HepG2 (cell line): ENCODE measurements around the gene ATXN2. TPM values are rescaled to one million over a fixed set of nuclear protein-coding genes. Genes with fewer than 3 reads are reported as not detected.
A peak's percentile ranks its signal among the peaks of the same experiment; 100 is the strongest.

Experiments used
- CBFB ChIP-seq: sonication (generic); formaldehyde crosslinking; IDR thresholded peaks from 2 replicates; pipeline ENCODE4 v1.4.0; 2020; ENCODE audit warnings: missing genetic modification reagents
- ERF ChIP-seq: IDR thresholded peaks from 2 replicates; pipeline ENCODE4 v1.6.1; 2018; ENCODE audit warnings: missing biosample characterization, missing genetic modification reagents
- HOXA9 ChIP-seq: sonication (generic); formaldehyde crosslinking; IDR thresholded peaks from 2 replicates; pipeline ENCODE4 v1.8.1; 2022; ENCODE audit warnings: missing genetic modification reagents, mild to moderate bottlenecking, moderate library complexity, borderline replicate concordance
- KDM3A ChIP-seq: IDR thresholded peaks from 2 replicates; pipeline ENCODE4 v1.6.1; 2018; ENCODE audit warnings: low read depth, missing compliant biosample characterization
- RFX5 ChIP-seq: IDR thresholded peaks from 2 replicates; pipeline ENCODE4 v1.6.1; 2011; ENCODE audit warnings: low read depth, low read length, improper control_type of control experiment
- STAG1 ChIP-seq: sonication (generic); formaldehyde crosslinking; IDR thresholded peaks from 2 replicates; pipeline ENCODE4 v1.4.0; 2020; ENCODE audit warnings: missing genetic modification reagents
- THYN1 ChIP-seq: sonication (generic); formaldehyde crosslinking; IDR thresholded peaks from 2 replicates; pipeline ENCODE4 v1.8.1; 2023; ENCODE audit warnings: low read depth, mild to moderate bottlenecking, moderate library complexity, missing genetic modification reagents, borderline replicate concordance
- TSC22D2 ChIP-seq: sonication (generic); formaldehyde crosslinking; IDR thresholded peaks from 2 replicates; pipeline ENCODE4 v1.5.1; 2020; ENCODE audit warnings: missing genetic modification reagents, mild to moderate bottlenecking, borderline replicate concordance
- XRCC5 ChIP-seq: fragments of 200-400 bp; formaldehyde crosslinking; optimal IDR thresholded peaks from 2 replicates; pipeline ENCODE3; 2017; ENCODE audit warnings: mild to moderate bottlenecking, low read length
- ZFP36L1 ChIP-seq: sonication (generic); formaldehyde crosslinking; IDR thresholded peaks from 2 replicates; pipeline ENCODE4 v1.8.0; 2022; ENCODE audit warnings: mild to moderate bottlenecking, missing genetic modification reagents, moderate library complexity
- ZNF281 ChIP-seq: sonication (generic); formaldehyde crosslinking; IDR thresholded peaks from 2 replicates; pipeline ENCODE4 v1.4.0; 2020; ENCODE audit warnings: missing genetic modification reagents, borderline replicate concordance
- ZNF556 ChIP-seq: sonication (generic); formaldehyde crosslinking; IDR thresholded peaks from 2 replicates; pipeline ENCODE4 v1.4.0; 2020; ENCODE audit warnings: mild to moderate bottlenecking, missing genetic modification reagents, borderline replicate concordance
- ZNF605 ChIP-seq: sonication (generic); formaldehyde crosslinking; IDR thresholded peaks from 2 replicates; pipeline ENCODE4 v1.8.0; 2022; ENCODE audit warnings: mild to moderate bottlenecking, missing genetic modification reagents
- ZNF709 ChIP-seq: sonication (generic); formaldehyde crosslinking; IDR thresholded peaks from 2 replicates; pipeline ENCODE4 v1.5.0; 2020; ENCODE audit warnings: mild to moderate bottlenecking, missing genetic modification reagents
- ZSCAN29 ChIP-seq: sonication (generic); formaldehyde crosslinking; conservative IDR thresholded peaks from 2 replicates; pipeline ENCODE4 v1.4.0; 2020; ENCODE audit warnings: mild to moderate bottlenecking, missing genetic modification reagents
- ZSCAN30 ChIP-seq: sonication (generic); formaldehyde crosslinking; IDR thresholded peaks from 2 replicates; pipeline ENCODE4 v1.5.0; 2020; ENCODE audit warnings: mild to moderate bottlenecking, missing genetic modification reagents
- polyA plus RNA-seq, 8 experiments: library from polyadenylated mRNA; depleted of rRNA in 3 of 8; stranded (reverse) in 7 of 8; unstranded in 1 of 8; fragments of >200 nt; fragmentation: Illumina TruSeq in 4 of 8; extraction: Trizol in 4 of 8; gene quantifications; 2 replicates each; pipeline versions ENCODE4 v1.2.1 to v1.2.3, GENCODE V29; 2011 to 2016; ENCODE audit warnings: low read depth in 4 of 8, missing spikeins in 1 of 8, mixed read lengths in 1 of 8; ENCODE audit not compliant: insufficient read depth in 1 of 8
- total RNA-seq, 5 experiments: library from RNA; depleted of rRNA; stranded (reverse); fragments of >200 nt; fragmentation: Illumina TruSeq; extraction: Trizol; gene quantifications; 2 replicates each; pipeline ENCODE4 v1.2.3, GENCODE V29; 2016; ENCODE audit warnings: low read depth in 1 of 5
- TF ChIP-seq, protein P1 (sequence below): sonication (generic); formaldehyde crosslinking; IDR thresholded peaks from 2 replicates; pipeline ENCODE4 v1.8.0; 2022; ENCODE audit warnings: mild to moderate bottlenecking, missing genetic modification reagents; ENCODE audit not compliant: insufficient replicate concordance
- TF ChIP-seq, protein P2 (sequence below): sonication (generic); formaldehyde crosslinking; IDR thresholded peaks from 2 replicates; pipeline ENCODE4 v1.4.0; 2020; ENCODE audit warnings: missing genetic modification reagents
- TF ChIP-seq, protein P3 (sequence below): sonication (generic); formaldehyde crosslinking; IDR thresholded peaks from 2 replicates; pipeline ENCODE4 v1.8.0; 2022; ENCODE audit warnings: missing genetic modification reagents, low read depth, mild to moderate bottlenecking, borderline replicate concordance

ATXN2 gene
- total and polyA plus RNA-seq, 2 of the 13 experiments (the other 11 are each of a cell fraction or from before 2014, with no cell fraction given): 18.1 to 27.1 TPM

GRCh38 chr12:111404362-111405148 is 194.6 kb downstream of the ATXN2 start (continued):
- peak; percentile 87; the same call in 1 of the 2 replicates for TF ChIP-seq ZNF281
- no peak for TF ChIP-seq CBFB (CRISPR knock-in tag)
- TF ChIP-seq ZNF709: peak; percentile 53; the same call in 1 of the 2 replicates
- no peak for TF ChIP-seq HOXA9
- TF ChIP-seq THYN1 (CRISPR knock-in tag): no peak
- no peak for TF ChIP-seq KDM3A (CRISPR knock-in tag)
- peak; percentile 54 for TF ChIP-seq XRCC5
- 0 out of 2 replicates have a peak, but pooled peaks have one; percentile 12 for TF ChIP-seq ZSCAN29 (CRISPR knock-in tag)
- no peak for TF ChIP-seq ERF
- TF ChIP-seq, protein P1, sequence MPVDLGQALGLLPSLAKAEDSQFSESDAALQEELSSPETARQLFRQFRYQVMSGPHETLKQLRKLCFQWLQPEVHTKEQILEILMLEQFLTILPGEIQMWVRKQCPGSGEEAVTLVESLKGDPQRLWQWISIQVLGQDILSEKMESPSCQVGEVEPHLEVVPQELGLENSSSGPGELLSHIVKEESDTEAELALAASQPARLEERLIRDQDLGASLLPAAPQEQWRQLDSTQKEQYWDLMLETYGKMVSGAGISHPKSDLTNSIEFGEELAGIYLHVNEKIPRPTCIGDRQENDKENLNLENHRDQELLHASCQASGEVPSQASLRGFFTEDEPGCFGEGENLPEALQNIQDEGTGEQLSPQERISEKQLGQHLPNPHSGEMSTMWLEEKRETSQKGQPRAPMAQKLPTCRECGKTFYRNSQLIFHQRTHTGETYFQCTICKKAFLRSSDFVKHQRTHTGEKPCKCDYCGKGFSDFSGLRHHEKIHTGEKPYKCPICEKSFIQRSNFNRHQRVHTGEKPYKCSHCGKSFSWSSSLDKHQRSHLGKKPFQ: no peak
- TF ChIP-seq ZFP36L1: 0 out of 2 replicates have a peak, but pooled peaks have one; percentile 50
- TF ChIP-seq RFX5: no peak
- TF ChIP-seq ZNF605 (CRISPR knock-in tag): peak; percentile 13; the same call in 1 of the 2 replicates
- TF ChIP-seq STAG1 (CRISPR knock-in tag): no peak
- TF ChIP-seq, protein P2, sequence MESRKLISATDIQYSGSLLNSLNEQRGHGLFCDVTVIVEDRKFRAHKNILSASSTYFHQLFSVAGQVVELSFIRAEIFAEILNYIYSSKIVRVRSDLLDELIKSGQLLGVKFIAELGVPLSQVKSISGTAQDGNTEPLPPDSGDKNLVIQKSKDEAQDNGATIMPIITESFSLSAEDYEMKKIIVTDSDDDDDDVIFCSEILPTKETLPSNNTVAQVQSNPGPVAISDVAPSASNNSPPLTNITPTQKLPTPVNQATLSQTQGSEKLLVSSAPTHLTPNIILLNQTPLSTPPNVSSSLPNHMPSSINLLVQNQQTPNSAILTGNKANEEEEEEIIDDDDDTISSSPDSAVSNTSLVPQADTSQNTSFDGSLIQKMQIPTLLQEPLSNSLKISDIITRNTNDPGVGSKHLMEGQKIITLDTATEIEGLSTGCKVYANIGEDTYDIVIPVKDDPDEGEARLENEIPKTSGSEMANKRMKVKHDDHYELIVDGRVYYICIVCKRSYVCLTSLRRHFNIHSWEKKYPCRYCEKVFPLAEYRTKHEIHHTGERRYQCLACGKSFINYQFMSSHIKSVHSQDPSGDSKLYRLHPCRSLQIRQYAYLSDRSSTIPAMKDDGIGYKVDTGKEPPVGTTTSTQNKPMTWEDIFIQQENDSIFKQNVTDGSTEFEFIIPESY: no peak
- TF ChIP-seq TSC22D2 (CRISPR knock-in tag): no peak
- TF ChIP-seq ZSCAN30 (CRISPR knock-in tag): no peak
- no peak for TF ChIP-seq ZNF556 (CRISPR knock-in tag)
- TF ChIP-seq, protein P3, sequence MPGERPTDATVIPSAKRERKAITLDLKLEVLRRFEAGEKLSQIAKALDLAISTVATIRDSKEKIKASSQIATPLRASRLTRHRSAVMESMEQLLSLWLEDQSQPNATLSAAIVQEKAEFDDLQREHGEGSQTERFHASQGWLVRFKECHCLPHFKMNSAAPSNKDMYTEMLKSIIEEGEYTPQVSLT (CRISPR knock-in tag): 0 out of 2 replicates have a peak, but pooled peaks have one; percentile 61
